Embryonic facial prominence (tissue), 1 donor: ENCODE measurements around the gene SOX18.

ENCODE experiments used
- DNase-seq: peaks from one replicate; pipeline ENCODE4 v3.0.0-alpha.2; 2016; ENCODE audit errors: extremely low spot score

The SOX18 gene

GRCh38 chr20:64038565-64039292, 10.7 kb downstream of the SOX18 start:
- no peak for DNase-seq

DNA sequence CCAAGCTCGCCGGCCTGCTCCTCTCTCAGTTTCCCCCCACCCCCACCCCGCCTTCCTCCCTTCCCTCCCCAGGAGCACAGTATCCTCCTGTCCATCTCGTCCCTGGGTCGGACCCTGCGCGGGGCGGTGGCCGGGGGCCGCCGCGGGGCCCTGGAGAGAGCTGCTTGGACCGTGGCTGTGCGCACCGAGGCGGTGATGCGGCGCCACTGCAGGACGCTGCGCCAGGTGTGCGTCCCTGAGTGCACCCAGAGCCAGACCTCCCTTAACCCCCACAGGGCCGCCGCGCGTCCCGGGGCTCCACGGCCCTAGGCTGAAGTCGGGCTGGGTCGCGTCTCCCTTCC, 11.2 kb downstream of the SOX18 start:
- DNase-seq = no peak

GRCh38 chr20:64037498-64038213, 11.8 kb downstream of the SOX18 start:
- no peak for DNase-seq

GRCh38 chr20:64037199-64037497, 12.3 kb downstream of the SOX18 start:
- DNase-seq = no peak

DNA sequence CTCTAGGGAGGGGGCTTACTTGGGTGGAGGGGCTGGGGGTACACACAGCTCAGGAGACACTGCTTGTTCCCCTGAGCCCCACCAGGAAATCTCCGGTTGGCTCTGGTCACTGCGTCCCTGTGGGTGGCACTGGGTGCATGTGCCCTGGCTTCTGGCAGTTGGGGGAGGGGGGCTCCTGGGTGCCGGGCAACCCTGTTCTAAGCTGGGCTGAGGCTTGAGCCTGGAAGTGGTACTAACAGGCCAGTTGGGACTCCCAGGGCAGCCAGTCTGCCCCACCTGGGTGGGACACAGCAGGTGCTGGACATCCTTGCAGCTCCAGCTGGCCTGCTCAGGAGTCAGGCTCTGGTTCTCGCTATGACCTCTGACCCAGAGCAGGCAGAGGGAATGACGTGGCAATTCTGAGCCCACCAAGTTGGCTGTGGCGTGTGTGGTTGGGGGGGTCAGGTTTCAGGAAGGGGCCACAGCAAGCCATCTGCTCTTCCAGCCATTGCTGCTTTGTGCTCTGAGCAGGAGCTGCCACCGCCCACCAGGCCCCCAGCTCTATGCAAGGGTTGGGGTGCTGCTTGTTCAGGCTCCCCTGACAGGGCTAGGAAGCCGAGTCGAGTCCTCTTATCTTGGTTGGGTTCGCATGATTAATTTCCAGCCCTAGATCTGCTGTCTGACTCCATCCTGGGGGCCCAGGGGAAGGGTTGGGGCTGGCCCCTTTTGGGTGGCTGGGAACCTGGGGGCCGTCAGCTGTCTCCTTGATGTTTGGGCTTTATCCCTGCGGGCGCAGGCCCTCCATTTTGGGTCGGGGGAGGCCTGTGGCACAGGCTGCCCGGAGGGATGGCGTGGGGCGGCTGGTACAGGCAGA, 12.9 kb downstream of the SOX18 start:
- no peak for DNase-seq

GRCh38 chr20:64035933-64036345, 13.5 kb downstream of the SOX18 start, which contains the start of gene C20orf204:
Gene C20orf204 (plus strand): TSS chr20:64036182. CDS start chr20:64036324, 142 bp downstream.
- no peak for DNase-seq

GRCh38 chr20:64035066-64035932, 14.1 kb downstream of the SOX18 start:
- DNase-seq = no peak

DNA sequence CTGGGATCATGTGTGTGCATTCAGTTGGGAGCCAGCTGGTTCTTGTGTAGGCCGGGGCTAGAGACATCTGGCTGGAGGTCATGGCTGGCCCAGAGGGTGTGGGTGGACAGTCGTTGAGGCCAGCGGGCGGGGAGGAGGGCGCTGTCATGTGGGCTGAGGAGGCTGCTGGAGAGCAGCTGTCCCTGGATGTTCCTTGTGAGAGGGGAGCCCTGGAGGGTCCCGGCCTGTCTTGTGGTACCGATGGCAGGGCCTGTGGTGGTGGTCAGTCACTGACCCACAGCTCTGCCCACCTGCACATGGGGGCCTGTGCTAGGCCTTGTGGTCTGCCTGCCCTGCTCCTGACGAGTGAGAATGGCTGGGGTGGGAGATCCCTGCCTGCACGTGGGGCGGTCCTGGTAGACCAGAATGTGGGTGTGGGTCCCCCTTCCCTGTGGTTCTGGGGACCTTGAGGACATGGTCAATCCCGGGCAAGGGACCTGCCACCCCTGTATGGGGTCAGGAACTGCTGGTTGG, 15.4 kb downstream of the SOX18 start:
- no peak for DNase-seq

DNA sequence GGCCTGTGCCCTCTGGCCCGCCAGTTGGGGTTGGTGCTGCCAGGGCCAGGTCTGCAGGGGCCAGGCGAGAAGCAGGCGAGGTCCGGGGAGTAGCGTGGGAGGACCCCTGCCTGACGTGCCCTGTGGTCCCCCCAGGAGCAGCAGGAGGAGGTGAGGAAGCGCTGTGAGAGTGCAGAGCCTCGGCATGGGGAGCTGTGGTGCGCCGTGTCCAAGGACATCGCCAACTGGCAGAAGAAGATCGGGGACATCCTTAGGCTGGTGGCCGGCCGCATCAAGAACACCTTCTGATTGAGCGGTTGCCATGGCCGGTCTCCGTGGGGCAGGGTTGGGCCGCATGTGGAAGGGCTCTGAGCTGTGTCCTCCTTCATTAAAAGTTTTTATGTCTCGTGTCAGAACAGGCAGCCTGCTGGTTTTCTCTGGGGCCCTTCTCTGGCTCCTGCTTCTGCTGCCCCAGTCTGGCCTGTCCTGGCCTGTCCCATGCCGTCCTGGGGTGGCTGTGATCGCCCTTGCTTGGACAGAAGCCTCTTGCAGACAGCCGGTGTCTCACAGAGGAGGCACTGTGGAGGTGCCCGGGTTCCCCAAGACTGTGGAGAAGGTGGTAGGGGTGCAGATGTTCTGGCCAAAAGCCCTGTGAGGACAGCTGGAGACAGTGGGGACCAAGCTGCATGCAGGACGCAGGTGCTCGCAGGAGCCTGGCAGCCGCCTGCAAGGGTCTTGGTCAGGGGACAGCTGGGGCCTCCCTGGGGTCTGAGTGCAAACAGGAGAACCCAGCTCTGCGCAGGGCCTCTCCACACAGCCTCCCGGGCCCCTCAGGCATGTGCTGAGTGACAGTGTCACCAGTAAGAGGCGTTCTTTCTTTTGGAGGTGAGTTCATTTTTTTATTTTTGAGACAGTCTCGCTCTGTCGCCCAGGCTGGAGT, 16.5 kb downstream of the SOX18 start:
- DNase-seq = no peak

GRCh38 chr20:64031822-64032314, 17.6 kb downstream of the SOX18 start:
- no peak for DNase-seq

- DNase-seq = no peak
Observed at GRCh38 chr20:64030371-64031134, 18.9 kb downstream of the SOX18 start.

- no peak for DNase-seq
Observed at GRCh38 chr20:64029293-64030117, 19.9 kb downstream of the SOX18 start.

DNA sequence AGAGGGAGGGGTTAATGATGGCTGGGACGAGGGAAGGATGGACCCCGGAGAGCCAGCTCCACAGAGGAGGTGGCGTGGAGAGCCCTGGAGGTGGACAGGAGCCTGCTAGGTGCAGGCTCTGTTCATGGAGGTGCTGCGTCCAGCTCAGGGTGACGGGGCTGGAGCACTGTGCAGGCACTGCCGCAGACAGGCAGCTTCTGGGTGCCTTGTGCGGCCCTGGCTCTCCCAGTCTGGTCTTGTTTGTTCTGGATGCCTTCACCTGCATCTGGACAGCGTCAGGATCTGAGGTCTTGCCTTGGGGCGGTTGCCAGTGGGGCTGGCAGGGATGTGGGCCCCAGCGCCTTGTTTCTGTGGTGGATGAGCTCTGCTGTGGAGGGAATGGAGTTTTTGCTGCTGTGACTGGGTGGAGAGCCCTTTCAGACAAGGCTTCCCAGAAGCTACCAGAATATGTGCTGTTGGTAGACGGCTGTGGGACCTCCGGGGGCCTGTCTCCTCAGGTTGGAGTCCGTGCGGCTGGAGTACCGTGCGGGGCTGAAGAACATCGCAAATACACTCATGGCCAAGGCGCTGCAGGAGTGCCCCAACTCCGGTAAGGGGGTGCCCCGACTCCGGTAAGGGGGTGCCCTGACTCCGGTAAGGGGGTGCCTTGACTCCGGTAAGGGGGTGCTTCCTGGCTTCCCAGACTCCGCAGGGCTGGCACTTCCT, 21.3 kb downstream of the SOX18 start:
- no peak for DNase-seq

DNA sequence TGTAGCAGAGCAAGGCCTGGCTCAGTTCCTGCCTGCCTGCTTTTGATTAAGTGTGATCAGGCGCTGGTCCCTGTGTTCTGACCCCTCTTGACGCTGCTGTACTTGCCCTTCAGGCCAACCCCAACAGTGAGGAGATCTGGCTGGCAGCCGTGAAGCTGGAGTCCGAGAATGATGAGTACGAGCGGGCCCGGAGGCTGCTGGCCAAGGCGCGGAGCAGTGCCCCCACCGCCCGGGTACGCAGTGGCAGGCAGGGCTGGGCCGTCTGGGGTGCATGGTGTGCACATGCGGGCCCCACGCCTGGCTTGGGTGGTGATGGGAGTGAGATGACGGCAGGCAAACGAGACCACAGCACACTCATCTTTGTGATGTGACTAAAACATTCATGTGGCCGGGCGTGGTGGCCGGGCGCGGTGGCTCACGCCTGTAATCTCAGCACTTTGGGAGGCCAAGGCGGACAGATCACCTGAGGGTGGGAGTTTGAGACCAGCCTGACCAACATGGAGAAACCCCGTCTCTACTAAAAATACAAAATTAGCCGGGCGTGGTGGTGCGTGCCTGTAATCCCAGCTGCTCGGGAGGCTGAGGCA, 23.5 kb downstream of the SOX18 start:
- DNase-seq = no peak

DNA sequence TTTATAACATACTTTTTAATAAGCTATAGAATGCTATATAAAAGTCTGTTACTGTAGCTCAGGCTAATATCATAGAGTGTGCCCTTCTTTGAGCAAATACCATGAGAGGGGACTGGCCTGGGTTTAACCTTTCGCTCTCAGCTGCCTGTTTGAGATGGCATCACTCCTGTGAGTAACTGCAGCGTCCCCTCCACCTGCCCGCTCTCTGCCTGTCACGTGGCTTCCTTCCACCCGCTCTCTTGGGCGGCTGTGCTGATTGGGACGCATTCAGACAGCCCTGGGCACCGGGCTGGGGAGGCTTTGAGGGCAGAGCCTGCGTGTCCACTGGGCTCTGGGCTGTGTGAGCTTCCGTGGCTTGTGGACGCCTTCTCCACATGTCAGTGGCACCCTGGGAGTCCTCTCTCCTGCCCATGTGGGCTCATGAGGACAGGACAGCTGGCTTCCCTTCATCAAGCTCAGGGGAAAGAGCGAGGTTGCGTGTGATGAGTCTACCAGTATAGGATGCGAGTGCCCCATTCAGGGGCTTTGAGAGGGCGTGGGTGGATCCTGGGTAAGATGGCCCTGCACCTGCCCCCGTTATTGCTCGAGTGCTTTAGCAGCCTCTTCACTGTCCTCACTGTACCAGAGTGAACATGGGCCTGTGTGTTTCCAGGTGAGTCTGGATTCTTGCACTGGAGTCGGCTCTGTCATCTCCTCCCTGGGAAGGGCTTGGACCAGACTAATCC, 24.2 kb downstream of the SOX18 start:
- no peak for DNase-seq

- DNase-seq = no peak
Observed at GRCh38 chr20:64024141-64024990, 25.1 kb downstream of the SOX18 start.
